Urothelium cell line (cell line): Measurements from ENCODE around the gene PODXL.
"Not testable (repeated sequence)": the region's sequence is repeated elsewhere in the genome, so short reads cannot be mapped to it uniquely, and the experiment has no call there.

ENCODE experiments used
- DNase-seq: peaks from one replicate; pipeline ENCODE4 v3.0.0; 2011; ENCODE audit warnings: low spot score, mixed read lengths
- FAIRE-seq: peaks from 2 replicates; lab custom pipeline; 2011; peaks lifted over from hg19 to GRCh38; lab: Jason Lieb, UNC

Gene PODXL

DNA sequence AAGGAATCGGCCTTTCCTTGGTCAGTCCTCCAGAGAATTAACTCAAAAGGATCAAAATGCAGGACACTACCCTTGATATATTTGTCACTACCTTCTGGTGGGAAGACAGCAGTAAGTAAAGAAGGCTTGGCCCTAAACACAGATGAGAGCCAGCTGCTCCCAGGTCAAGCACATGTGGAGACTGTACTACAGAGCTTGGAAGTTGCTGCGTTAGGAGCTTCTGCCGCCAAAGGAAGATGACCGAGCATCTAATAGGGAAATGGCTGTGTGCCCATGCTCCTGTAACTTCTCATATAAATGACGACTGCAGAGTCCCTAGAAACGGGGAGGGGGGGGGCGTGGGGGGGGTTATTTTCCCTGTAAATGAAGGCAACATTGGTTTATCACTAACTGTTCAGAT is 59.0 kb downstream of the PODXL start:
- FAIRE-seq (no peak), DNase-seq (no peak)

DNA sequence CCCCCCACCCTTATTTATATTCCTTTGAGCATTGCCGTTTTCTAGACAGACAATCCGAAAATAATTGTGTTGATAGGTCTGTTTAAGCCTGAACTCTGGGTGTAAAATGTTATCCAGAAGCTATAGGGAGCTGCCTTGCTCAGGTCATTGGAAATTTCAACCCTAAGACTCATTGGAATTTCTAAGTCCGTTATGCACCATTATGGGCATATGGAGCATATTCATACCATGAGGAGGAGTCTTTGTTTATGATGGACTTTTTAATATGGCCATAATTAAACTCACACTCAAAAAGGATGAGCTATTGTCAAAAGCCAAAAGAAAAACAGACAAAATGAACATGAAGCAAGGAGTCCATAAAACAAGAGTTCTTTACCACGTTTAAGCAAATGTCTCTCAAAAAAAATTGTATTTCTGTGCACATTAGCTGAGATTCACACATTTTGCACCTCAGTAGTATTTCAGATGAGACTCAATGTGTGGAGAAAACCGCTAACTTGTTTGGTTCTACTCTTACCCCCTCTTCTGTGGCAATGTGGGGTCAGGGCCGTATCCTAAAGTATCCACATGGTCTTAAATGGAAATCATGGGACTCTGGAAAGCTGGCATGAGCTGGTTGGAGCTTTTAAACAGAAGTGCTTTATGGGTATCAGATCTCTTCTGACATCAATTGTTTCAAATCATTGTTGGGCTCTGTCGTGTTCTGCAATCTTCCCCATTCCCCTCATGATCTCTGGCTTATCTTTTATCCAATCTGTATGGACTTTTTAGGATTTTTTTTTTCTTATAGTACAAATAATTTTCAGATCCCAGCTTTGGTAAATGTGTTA is 60.5 kb downstream of the PODXL start:
- DNase-seq = no peak
- FAIRE-seq = no peak

DNA sequence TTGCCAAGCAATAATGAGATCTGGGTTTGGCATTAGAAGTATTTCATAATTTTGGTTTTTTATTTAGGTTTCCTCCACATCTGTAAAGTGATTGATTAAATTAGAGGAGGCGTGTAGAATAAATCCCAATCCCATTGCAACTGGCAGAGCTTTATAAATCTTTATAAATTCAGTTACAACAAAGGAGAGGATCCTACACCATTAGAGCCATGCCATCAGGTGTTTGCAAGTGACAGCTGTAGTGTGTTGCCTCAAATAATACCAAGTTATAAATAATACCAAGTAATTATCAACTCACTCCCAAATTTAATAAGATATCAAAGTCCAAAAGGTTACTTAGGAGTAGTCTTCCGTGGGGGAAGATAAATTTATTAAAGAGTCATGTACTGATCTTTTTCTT is 62.2 kb downstream of the PODXL start:
- DNase-seq (no peak), FAIRE-seq (no peak)

DNA sequence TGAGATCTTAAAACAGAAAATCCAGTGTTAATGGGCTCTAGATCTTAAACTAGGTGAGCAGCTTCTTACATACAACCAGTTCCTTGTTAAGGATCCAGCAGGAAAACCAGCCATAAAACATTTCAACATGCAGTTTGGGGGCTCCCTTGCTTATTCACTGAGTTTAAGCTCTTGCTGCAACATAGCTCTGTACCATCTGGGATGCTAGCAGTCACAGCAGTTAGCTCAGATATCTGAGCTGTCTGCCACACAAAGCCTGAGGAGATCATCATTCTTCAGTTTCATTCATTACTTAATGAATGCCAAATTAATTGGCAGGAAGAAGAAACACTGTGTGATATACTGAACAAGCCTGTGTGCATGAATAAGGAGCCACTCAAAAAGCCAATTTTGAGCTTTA is 62.8 kb downstream of the PODXL start:
- no peak for FAIRE-seq
- no peak for DNase-seq

DNA sequence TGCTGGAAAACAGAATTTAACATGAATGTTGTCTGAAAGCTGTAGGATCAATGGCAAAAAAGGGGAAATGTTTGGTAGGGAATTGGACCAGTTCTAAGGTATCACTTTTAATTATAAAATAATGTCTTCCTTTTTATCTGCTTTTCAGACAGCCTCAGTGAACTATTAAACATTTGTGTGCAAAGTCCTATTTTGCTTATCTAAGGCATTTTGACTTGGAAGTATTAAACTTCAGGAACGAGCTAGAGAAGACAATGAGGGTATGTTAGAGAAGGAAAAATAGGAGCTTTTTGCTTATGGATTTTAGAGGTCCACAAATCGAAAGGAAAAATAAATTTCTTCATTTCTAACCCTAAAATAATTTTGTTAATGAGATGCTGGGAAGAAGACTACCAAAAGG is 63.3 kb downstream of the PODXL start:
- FAIRE-seq = no peak
- DNase-seq = no peak

DNA sequence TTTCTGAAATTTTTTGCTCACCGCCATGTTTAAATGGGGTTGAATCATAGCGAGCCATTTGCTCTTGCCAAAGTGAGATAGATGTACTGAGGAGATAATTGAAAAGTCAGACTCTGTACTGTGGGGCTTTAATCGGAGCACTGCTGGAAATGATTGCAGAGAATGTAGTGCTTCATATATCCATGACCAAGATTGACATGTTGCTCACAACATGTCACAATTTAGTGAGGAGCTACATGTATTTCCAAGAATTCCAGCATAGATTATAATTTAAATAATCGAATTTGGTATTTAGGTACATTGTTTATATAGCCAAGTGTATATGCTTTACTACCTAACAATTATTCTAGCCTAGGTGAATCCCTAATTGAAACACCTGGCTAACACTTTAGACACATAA is 66.5 kb downstream of the PODXL start:
- no peak for FAIRE-seq
- DNase-seq = no peak

DNA sequence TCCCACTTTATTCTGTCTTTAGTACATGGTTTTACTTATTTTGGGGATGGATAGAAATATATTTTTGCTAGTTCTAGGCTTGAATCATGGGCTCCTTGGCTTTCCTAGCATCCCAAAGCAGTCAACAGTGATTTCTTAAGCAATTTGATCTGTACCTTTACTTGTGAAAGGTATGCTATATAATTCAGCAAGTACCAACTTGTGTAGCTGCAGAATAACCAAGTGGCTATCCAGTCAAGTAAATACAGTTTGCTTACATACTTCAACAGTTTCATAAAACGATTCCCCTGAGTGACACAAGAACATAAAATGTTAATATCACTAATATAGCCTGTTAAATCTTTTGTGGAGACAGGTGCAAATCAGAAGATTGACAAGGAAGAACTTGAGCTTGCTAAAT is 67.2 kb downstream of the PODXL start:
- DNase-seq (no peak), FAIRE-seq (no peak)

DNA sequence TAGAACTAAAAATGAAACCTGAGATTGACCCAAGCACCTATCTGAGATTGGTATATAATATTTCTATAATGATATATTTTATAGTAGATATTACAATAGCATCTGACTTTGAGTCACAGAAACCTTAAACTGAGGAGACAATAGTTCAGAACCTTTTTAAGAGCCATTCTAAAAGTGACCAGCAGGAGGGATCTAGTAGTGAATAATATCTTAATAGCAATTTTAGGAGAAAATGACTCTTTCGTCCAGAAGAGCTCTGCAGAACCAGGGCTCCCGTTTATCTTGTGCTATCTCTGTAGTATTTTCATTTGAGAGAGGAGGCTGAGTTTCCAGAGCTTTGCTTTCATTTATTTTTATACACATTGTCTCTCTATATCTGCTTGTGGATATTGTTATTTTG is 68.1 kb downstream of the PODXL start:
- DNase-seq (no peak), FAIRE-seq (no peak)

DNA sequence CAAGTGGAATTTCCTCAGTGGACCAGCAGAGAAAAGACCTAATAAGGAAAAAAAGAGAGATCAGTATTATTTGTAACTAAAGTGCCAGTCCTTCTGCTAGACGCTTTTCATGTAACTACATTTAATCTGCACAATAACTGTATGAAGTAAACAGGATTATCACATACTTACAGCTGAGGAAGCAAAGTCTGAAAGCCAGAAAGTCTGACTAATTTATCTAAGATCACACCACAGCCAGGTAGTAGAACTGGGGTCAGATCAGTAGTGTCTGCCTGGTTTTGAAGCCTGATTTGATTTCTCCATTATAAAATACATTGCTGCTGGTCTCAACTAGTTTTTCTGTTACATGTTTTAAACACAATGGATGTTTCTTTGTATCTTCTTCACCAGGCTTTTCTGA is 69.2 kb downstream of the PODXL start:
- FAIRE-seq (no peak), DNase-seq (no peak)

DNA sequence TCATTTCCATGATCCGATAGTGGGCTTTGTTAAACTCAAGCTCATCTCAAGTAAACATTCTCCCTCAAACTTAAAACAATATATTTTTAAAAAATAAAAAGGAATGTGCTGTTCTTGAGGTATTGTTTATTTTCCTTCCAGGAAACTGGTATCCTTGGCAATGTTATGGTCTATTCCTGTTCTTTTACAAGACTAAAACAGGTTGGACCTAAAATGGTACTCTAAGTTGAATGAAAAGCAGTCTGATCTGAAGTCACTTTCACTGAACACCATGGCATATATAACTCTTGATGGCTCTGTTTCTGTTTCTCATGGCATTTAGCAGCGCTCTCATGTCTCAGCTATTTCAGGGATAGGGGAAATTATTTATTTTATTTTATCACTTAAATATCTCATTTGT is 70.1 kb downstream of the PODXL start:
- DNase-seq = no peak
- no peak for FAIRE-seq

DNA sequence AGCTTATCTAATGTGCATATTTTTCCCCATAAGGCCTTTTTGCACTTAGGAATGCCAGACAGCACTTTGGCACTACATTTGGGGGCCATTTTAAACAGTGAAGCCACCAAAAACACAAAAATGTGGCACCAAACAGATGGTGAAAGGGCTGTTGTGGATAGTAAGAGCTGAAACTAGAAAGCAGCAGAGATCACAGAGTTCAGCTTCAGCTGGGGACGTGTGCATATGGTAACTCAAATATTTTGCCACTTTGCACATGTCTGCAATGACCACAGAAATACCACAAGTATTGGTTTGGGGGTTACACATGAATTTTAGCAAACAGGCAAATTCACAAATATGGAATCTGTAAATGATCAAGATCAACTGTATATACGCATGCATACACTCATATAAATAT is 72.8 kb downstream of the PODXL start:
- no peak for FAIRE-seq

DNA sequence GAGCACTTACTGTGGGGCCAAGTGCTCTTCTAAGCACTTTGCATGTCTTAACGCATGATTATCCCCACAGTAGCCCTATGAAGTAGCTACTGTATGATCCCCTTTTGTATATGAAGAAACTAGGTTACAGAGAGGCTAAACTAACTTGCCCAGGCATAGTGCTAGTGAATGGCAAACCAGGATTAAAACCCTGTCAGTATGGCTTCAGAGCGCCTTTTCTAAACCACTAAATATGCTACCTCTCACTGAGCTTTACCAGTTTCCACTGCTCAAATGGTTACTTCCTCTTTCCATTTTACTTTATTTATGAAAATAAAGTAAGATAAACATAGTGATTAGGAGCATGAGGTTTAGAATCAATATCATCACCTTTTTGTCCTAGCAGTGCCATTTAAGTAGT is 73.6 kb downstream of the PODXL start:
- DNase-seq (no peak), FAIRE-seq (no peak)

More for the DNA sequence above, 72.8 kb downstream of the PODXL start:
- DNase-seq = no peak

DNA sequence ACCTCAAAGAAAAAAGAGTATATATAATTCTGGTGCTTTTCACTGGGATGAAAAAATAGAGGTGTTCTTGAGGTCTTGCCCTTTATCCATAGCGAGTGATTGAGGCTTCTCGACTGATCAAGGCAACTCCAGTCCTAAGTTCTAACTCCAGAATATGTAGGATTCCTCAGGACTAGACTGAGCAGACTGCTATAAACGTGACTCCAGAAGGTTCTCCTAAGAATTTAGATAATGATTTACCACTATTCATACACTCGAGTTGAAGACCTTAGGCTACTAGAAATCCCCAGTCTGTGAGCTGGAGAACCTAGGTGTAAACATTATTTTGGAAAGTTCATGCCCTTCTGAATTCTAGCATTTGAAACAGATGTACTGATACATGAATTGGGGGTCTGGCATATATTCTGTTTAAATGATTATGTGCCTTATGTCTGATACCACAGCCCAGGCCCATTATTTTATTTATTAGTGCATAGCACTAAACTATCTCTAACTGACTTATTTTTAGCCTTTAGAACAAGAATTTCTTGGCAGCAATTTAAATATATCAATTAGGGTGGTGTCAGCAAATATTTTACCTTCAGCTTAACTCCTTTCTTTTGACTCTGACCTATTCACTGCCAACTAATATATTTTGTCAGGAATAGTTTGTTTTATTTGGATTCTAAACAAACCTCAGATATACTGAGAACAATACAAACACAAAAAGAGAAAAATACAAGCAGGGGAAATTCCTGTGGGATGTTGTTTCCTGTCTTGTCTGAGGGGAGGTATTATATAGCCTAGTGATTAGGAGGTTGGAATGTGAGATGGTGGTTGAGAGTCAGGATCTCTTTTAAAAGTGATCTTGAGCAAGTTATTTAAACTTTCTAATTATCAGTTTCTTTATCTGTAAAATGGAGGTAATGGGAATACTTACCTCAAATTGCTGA is 75.8 kb downstream of the PODXL start:
- DNase-seq = peak; percentile 10

DNA sequence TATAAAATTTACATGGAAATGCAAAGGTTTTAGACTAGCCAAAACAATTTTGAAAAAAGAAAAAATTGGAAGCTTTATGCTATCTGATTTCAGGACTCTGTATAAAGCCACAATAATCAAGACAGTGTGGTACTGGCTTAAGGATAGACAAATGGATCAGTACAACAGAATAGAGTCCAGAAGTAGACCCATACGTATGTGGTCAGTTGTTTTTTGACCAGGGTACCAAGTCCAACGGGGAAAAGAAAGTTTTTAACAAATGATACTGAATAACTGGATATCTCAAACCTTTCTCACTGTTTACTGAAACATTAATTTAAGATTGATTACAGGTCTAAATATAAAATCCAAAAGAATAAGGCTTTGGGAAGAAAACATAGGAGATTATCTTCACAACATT is 79.7 kb downstream of the PODXL start:
- FAIRE-seq (no peak), DNase-seq (no peak)

More for the DNA sequence above, 75.8 kb downstream of the PODXL start:
- FAIRE-seq = no peak

DNA sequence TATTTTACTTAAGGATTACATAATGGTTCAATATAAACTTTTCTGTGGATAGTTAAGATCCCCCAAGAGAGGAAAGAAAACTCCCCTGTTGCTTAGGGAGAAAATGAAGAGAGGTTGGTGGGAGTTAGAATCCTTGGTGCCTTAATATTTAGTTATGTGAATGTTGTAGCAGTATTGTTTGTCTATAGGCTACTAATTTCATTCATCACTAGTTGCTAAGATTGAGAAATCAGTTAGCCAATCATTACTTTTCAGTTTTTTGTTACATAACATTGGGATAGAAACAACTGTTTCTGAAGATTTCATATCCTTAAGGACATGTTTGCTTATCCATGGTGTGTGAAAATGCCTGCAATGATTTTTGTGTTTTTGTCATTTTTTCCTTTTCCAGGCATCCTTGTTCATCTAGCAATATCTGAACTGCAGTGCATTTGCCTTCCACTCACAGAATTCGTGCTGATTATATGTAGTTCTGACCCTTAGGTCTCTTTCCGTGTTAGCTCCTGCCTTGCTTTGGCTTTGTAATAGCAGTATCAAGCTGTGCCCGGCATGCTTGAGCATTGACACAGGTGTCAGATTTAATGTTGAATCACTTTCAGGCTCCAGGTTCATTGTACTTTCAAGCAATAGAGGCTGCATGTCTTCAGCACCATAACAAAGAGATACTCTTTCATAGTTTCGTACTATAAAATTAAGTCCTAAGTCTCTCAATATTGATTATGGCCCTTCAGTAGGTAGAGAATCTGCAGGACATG is 85.0 kb downstream of the PODXL start:
- DNase-seq = no peak
- no peak for FAIRE-seq

DNA sequence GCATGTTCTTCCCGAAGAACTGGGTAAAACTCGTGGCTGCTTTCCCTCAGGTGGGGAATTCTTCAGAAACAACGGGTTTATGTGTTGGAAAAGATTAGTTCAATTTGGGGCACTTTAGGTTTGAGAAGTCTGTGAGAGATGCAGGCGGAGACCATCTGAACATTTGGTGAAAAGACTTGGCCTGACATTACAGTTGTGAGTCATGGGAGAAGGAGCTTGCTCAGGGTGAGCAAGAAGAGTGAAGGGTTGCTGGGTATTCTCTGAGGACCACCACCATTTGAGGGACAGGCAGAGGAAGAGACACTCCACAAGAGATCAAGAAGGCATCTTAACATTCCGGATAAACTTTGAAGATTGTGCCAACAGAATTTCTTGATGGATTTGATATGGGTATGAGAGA is 88.6 kb downstream of the PODXL start:
- no peak for FAIRE-seq

DNA sequence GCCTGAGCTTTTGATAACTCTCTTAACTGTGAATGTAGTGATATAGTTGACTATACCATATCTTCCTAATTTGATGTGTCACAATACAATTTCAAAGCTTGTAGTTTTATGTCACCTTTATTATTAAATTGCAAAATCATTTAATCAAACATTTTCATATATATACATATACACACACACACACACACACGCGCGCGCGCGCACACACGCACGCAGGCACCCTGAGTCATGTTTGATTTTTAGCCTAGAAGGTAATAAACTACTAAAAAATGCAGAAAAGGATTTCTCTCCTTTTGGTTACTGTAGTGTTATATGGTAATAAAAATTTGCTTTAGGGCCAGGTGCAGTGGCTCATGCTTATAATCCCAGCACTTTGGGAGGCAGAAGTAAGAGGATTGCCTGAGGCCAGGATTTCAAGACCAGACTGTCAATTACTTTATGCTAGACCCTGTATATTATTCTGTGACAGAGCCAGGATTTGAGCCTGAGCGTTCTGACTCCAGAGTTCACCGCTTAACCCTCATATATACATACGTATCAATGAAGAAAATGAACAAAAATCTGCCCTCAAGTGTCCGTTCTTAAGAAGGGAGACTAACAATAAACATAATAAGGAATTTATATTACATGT is 89.6 kb downstream of the PODXL start:
- DNase-seq (no peak), FAIRE-seq (no peak)

More for the DNA sequence above, 88.6 kb downstream of the PODXL start:
- DNase-seq = no peak

DNA sequence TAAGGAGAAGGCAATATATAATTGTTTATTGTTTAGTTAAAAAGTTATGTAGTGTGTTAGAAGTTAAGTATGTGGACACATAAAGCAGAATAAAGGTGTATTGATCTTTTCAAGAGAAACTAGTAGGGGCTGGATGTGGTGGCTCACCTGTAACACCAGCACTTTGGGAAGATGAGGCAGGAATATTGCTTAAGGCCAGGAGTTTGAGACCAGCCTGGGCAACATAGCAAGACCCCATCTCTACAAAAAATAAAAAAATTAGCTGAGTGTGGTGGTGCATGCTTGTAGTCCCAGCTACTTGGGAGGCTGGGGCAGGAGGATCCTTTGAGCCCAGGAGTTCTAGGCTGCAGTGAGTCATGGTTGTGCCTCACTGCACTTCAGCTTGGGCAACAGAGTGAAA is 93.7 kb downstream of the PODXL start:
- not testable (repeated sequence) for FAIRE-seq, DNase-seq

DNA sequence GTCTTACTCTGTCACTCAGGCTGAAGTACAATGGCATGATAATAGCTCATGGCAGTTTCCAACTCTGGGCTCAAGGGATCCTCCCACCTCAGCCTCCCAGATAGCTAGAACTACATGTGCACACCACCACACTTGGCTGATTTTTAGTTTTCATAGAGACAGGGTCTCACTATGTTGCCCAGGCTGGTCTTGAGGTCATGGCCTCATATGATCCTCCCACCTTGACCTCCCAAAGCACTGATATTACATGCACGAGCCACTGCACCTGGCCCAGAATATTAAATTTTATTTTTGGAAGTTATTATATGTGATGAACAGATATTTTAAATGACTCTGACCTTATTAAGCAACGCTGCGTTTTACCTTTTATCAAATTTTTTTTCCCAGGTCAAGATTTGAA is 94.4 kb downstream of the PODXL start:
- no peak for FAIRE-seq
- no peak for DNase-seq

DNA sequence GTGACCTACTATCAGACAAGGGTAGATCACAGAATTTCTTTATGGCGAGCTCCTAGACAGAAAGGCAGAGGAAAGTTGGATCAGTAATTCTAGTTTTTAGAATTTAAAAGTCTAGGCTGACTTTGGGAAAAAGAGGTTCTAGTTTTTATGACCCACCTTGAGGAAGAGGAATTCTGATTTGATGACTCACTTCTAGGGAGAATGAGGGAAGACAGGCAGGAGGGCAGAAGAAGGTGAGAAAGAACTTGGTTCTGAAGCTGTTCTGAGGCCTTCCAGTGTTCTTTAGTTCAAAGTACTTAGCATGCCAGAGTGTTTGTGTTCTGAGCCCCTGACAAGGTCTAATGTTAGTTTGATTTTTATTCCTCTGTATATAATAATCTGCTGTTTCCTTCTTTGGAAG is 97.2 kb downstream of the PODXL start:
- peak; percentile 8 for DNase-seq
- no peak for FAIRE-seq

DNA sequence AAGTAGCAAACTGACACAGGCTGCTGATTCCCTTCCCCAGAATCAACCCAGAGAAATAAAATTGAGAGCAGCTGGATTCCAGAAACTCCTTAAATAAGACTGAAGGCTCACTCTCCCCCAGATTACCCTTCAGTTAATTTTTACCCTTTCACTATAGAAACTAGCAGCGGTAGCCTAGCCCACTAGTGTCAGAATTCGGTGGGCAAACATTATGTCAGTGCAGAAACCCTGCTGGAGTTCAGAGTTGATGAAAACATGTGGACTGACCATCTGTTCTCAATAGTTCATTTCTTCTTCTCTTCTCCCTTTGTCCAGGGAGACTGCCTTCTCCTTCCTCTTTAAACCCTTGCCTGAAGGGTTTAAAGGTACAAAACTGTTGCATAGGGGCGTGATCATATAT is 100.1 kb downstream of the PODXL start:
- FAIRE-seq = no peak
- no peak for DNase-seq
